DND-41 (cell line): ENCODE measurements around the gene PDIA2.

Experiments
- EZH2 ChIP-seq: IDR thresholded peaks from 3 replicates; pipeline ENCODE4 v1.6.1; 2012; ENCODE audit warnings: borderline replicate concordance, low read depth, mild to moderate bottlenecking, moderate library complexity, low read length, inconsistent platforms; ENCODE audit not compliant: severe bottlenecking
- TF ChIP-seq, protein P1 (sequence below): IDR thresholded peaks from 2 replicates; pipeline ENCODE4 v1.5.1; 2012; ENCODE audit warnings: borderline replicate concordance, low read length, moderate library complexity, mild to moderate bottlenecking; ENCODE audit not compliant: poor library complexity, severe bottlenecking; ENCODE audit errors: extremely low read depth

DNA sequence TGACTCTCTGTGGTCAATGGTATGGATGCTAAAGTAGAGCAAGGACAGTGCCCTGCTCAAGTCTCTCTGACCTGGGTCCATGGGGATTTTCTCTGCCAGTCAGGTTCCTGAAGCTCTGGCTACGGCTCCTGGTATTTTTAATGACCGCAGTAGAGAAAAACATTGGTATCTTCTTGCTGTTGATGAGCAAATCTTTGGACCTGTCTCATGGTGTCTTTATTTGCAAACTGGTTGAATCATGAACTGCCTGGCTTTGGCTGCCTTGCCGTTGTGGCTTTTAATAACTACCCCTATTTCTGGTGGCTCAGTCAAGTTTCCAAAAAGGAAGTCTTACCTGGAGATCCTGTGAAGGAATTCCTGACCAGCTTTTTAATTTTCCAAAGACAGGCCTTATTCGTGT is 39.6 kb upstream of the PDIA2 start:
- no peak for TF ChIP-seq EZH2
- TF ChIP-seq, protein P1, sequence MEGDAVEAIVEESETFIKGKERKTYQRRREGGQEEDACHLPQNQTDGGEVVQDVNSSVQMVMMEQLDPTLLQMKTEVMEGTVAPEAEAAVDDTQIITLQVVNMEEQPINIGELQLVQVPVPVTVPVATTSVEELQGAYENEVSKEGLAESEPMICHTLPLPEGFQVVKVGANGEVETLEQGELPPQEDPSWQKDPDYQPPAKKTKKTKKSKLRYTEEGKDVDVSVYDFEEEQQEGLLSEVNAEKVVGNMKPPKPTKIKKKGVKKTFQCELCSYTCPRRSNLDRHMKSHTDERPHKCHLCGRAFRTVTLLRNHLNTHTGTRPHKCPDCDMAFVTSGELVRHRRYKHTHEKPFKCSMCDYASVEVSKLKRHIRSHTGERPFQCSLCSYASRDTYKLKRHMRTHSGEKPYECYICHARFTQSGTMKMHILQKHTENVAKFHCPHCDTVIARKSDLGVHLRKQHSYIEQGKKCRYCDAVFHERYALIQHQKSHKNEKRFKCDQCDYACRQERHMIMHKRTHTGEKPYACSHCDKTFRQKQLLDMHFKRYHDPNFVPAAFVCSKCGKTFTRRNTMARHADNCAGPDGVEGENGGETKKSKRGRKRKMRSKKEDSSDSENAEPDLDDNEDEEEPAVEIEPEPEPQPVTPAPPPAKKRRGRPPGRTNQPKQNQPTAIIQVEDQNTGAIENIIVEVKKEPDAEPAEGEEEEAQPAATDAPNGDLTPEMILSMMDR = no peak
